ENCODE data around the gene RECQL.

RECQL gene

DNA sequence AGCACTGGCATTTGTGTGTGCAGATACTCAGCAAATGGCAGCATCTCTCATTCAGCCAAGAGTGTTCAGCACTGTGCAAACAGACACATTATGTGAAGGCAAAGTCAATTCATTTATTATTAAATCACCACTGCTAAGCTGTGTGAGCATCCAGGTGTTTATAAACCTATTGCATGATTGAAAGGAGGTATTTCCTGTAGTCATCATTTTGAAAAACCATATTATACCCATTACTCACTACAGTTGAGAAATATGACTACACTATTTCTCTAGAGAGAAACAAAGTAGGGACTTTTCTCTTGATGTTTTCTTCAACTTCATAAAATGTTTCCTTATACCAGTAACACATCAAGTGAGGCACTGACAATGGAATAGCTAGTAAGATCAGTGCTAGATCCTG is 38.4 kb upstream of the RECQL start:
- Histone ChIP-seq H3K4me3 (no peak overlapping the region), H3K27ac (no peak overlapping the region)
- DNase-seq (ENCODE audit: low spot score), result no peak
- TF ChIP-seq, protein P1, sequence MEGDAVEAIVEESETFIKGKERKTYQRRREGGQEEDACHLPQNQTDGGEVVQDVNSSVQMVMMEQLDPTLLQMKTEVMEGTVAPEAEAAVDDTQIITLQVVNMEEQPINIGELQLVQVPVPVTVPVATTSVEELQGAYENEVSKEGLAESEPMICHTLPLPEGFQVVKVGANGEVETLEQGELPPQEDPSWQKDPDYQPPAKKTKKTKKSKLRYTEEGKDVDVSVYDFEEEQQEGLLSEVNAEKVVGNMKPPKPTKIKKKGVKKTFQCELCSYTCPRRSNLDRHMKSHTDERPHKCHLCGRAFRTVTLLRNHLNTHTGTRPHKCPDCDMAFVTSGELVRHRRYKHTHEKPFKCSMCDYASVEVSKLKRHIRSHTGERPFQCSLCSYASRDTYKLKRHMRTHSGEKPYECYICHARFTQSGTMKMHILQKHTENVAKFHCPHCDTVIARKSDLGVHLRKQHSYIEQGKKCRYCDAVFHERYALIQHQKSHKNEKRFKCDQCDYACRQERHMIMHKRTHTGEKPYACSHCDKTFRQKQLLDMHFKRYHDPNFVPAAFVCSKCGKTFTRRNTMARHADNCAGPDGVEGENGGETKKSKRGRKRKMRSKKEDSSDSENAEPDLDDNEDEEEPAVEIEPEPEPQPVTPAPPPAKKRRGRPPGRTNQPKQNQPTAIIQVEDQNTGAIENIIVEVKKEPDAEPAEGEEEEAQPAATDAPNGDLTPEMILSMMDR (IDR thresholded peaks at IDR 0.05), result no peak

DNA sequence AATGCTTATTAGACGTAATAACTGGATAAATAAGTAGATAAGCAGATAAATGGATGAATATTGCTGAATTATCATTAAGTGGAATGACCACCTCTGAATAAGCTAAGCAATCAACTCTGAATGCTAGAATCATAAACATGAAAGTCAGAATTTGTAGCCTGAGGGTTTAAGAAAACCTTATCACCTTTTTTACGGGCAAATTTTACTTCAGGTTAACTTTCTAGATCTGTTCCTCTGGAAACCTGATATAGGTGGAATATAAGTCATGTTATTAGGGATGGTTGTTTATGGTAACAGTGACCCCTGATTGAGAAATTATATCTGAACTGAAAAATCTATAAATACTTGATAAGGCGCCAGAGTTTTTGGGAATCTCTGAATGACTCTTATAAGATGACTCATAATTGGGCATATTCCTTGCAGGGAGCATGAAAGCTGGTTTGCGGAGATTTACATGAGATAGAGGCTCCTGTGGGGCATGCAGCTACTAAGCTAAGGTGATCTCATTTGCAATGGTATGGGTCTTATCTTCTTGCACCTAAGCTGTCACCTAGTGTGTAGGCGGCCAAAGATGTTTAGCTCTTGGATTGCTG is 36.7 kb upstream of the RECQL start:
- no peak for DNase-seq (ENCODE audit: low spot score)
- Histone ChIP-seq H3K4me3 (no peak overlapping the region), H3K27ac (no peak overlapping the region)
- TF ChIP-seq, protein P1 (IDR thresholded peaks at IDR 0.05), result no peak

DNA sequence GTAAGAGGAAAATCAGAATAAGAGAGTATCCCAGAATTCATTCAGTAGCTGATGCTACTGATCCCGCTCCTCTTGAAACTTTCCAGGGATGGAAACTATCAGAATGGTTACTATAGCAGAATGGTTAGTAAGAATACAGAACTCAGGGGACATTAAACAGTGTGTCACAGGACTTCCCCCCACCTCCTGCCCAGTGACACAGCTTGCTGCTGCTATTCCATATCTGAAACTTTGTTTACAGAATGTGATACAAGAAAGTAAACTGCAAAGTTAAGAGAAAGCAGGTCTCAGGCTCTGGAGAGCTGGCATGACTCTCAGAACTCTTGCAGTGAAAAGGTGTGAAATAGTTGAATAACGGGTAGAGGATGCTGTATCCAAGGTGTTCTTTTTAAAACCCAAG is 28.0 kb upstream of the RECQL start:
- DNase-seq (ENCODE audit: low spot score), result no peak
- Histone ChIP-seq H3K27ac (no peak overlapping the region), H3K4me3 (no peak overlapping the region)
- TF ChIP-seq, protein P1 (IDR thresholded peaks at IDR 0.05), result no peak

DNA sequence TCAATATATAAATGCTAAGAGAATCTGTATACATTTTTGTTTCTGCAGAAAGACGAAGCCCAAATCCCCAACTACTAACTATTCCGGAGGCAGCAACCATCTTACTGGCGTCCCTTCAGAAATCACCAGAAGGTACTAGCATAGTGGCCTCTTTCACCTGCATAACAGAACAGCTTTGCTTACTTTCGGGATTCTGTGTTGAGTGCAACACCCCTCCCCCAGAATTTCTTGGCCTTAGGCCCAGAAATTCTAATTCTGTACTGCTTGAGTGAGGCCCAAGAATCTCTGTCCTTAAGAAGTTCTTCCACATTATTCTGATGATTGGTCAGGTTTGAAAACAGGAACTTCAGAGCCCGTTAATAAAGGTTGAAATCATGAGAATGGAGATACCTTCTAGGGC is 27.5 kb upstream of the RECQL start:
- no peak overlapping the region for H3K4me3 ChIP-seq
- TF ChIP-seq, protein P1 (IDR thresholded peaks at IDR 0.05), result no peak
- no peak for DNase-seq (ENCODE audit: low spot score)
- H3K27ac ChIP-seq, result no peak overlapping the region

DNA sequence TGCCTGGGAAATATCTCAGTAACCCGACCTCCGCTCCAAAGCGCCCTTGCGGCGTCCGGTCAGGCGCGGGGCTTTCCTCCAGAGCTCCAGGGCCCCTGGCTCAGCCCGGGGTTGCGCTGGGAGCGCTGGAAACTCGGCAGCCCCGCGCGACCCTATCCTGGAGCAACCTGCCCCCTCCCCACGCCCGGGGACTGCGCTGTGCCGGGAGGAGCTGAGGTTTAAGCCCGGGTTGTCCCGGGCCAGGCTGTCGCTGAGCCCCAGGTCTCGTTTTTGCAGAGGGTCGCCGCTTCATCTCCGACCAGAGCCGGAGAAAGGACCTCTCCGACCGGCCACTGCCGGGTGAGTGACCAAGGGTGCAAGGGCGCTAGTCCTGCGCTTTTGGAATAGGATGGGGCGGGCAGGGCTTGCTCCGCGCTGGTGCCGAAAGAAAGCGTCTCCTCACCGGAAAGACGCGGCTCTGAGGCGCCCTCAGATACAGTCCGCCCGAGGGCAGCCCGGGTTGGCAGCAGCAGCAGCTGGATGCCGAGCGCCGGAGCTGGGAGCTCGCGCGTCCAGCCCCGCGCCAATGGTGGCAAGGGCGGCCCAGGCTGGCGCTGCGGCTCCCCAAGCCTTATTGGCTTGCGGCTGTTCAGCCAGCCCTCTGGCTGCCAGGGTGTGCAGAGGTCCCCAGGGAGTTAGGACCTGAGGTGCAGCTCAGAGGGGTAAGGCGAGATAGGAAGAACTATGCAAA is 26.2 kb upstream of the RECQL start:
- DNase-seq (ENCODE audit: low spot score), result no peak
- TF ChIP-seq, protein P1 (IDR thresholded peaks at IDR 0.05), result no peak
- H3K4me3 ChIP-seq, result peak overlapping the region; percentile 78
- H3K27ac ChIP-seq, result peak overlapping the region in 1 of 2 donors; percentile 17

DNA sequence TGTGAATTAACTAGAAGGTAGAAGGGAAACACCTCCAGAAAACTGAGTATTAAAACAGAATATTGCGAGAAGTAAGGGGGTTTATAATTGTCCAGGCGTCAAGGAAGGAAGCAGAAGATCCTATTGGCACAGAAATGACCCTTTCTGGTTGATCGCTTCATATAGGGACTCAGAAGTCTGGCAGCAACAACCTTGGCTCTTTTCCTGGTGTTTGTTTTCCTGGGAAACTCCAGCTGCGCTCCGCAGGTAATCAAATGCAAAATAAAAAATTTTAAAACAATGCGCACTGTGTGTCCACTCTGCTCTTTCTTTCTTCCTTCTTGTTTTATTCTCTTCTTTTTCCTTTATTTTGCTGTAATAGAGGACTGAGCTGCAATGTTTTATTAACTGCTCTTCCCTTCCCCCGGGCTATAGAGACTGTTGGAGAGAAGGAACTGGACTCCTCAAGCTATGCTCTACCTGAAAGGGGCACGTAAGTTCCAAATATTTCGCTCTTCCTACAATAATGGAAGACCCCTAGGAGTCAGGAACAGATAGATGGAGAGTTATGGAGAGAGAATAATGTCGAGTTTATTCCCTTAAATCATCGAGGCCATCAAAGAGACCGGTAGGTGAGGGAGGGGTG is 25.4 kb upstream of the RECQL start:
- H3K27ac ChIP-seq, result no peak overlapping the region
- DNase-seq (ENCODE audit: low spot score), result no peak

More for the DNA sequence above, 25.4 kb upstream of the RECQL start:
- H3K4me3 ChIP-seq, result peak overlapping the region; percentile 78
- TF ChIP-seq, protein P1 (IDR thresholded peaks at IDR 0.05), result no peak

Measured in coronary artery (tissue), 2 donors.